ENCODE results near the gene SMIM31.

Gene SMIM31

DNA sequence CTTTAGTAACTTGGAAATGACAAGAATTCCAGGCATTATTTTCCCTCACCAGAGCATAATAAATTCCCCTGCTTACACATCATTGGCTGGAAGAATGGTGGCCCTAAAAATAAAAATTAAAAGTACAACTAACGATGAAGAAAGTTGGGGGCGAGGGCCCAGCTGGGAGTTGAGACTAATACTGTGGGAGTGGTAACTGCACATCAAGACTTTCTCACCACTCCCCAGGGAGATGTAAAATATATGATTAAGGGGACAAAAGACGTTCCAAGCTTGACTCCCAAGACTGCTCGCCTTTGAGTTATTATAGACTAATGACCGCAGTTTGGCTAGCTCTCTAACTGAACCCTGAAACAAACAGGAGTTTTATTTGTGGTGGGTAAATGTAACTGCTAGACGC lies 30.0 kb downstream of the SMIM31 start:
- no peak for DNase-seq (ENCODE audit: low spot score)

DNA sequence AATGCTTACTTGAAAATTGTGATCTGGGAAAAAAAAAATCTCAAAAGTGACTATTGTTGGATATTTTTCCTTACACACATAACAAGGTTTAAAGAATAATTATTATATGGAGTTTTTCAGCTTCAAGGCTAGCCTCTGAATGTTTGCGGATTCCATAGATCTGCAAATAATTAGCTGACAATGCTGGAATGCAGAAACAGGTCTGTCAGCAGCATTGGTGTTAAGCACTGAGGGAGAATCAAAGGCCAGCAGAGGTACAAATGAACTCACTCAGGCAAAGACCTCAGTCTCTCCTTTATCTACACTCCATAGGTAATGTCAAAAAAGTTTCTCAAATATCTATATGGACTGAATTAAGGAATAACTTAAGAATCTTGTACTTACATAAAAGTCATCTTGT lies 35.1 kb downstream of the SMIM31 start:
- no peak for DNase-seq (ENCODE audit: low spot score)

GRCh38 chr4:164790249-164790648 lies 36.3 kb downstream of the SMIM31 start:
- no peak for DNase-seq (ENCODE audit: low spot score)

- no peak for DNase-seq (ENCODE audit: low spot score)
Measured at GRCh38 chr4:164799410-164799809, 45.5 kb downstream of the SMIM31 start.

DNA sequence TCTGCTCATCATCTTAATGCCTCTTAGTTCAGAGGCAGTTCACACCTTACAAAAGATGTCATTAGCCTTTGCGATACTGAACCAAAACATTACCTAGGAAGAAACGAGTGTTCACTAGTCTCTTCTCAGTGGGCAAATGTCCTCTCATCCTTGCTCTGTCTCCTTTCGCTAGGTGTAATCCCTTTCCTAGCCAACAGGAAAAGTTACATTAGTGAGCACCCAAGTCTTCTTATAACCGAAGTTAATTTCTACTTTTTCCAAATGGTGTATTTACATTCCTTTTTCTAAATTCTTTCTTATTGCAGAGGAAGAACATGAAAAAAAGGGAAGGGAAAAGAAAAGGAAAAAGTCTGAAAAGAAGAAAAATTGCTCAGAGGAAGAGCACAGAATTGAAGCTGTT lies 46.9 kb downstream of the SMIM31 start:
- no peak for DNase-seq (ENCODE audit: low spot score)

- DNase-seq (ENCODE audit: low spot score), result no peak
Measured at GRCh38 chr4:164802301-164802901, 48.5 kb downstream of the SMIM31 start.

- DNase-seq (ENCODE audit: low spot score), result no peak
Measured at GRCh38 chr4:164803702-164804101, 49.8 kb downstream of the SMIM31 start.

GRCh38 chr4:164807611-164808010 lies 53.7 kb downstream of the SMIM31 start:
- no peak for DNase-seq (ENCODE audit: low spot score)

GRCh38 chr4:164813554-164813953 lies 59.6 kb downstream of the SMIM31 start:
- no peak for DNase-seq (ENCODE audit: low spot score)

DNA sequence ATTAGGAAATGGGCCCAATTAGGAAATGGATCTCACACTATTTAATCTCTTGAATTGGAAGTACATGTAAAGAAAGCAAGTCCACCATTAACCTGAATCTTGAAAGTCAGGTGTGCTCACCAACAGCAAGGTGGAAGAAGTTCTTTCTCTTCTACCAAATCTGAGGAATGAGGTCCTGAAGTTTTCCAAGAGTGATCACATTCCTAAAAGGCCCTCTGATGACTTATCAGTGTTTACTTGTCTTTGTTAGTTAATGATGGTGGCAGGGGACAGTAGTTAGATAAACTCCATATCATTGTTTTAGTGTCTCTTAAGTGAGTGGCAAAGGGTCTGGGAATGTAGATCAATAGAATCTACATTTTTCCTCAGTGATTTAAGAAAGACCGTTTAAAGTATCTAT lies 61.8 kb downstream of the SMIM31 start:
- no peak for DNase-seq (ENCODE audit: low spot score)

GRCh38 chr4:164819366-164819765 lies 65.4 kb downstream of the SMIM31 start:
- DNase-seq (ENCODE audit: low spot score), result no peak

GRCh38 chr4:164821711-164822110 lies 67.8 kb downstream of the SMIM31 start:
- DNase-seq (ENCODE audit: low spot score), result no peak

DNA sequence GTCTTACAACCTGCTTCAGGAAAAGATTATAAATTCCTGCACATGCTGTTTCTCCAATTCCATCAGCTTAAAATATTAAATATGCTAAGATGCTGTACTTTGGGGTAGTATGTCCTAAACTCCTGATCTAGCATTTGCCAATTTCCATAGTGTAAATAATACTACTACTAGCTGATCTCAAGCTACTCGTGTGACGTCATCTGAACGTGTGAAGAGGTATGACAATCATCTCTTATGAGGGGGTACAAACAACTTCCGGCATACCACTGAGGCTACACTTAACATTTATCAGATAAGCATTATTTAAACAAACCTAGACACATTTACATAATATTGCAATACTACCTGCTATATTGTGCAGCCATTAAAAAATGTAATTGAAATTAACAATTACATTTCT lies 70.7 kb downstream of the SMIM31 start:
- no peak for DNase-seq (ENCODE audit: low spot score)

DNA sequence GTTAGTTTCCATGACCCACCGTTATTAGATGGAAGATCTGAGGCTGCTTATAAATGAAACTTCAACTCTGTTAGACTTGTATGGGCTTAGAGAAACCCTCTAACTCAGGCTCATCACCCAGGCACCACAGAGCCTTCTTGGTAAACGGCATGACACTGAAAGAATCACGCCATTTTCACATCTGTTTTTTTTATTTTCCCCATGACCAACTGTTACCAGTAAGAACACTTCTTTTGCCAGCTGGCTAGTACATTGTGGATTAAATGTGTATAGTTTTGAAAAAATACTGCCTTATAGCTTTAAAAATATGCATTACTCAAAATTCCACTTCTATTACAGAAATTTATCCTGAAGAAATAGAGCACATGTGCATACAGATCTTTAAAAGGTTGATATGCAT lies 75.0 kb downstream of the SMIM31 start:
- DNase-seq (ENCODE audit: low spot score), result no peak

DNA sequence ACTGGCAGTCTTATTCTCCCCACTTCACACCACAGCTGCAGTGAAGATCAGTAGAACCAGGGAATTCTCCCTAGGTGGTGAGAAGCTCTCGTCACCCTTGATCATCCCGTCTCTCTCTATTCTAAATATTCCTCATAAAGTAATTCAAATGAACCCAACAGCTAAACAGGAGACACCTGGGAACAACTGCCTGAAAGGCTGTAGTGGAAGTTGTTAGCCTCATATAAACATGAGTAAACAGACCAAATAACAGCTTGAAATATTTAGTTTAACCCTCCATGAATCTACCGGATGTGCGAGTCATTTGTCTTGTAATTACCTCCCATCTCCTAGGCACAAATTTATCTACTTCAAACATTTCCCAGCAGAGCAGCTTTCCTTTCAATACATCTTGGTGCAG lies 92.6 kb downstream of the SMIM31 start:
- DNase-seq (ENCODE audit: low spot score), result no peak

DNA sequence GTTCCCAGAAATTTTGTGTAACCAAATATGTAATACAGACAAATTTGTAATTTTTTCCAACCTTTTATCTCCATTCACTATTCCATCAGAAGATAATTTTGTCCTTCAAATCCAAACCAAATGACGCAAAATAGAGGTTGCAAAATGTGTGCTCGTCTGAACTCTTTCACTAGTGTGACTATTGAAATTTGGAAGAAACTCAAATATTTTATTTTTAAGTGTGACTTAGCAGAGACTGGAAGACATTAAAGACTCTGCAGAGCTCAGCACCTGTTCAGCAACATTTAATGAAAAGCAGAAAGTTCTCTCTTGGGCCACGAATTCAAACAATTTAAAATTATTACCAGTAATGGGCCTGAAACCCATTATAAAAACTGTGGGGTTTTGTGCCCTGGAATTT lies 93.1 kb downstream of the SMIM31 start:
- DNase-seq (ENCODE audit: low spot score), result no peak

DNA sequence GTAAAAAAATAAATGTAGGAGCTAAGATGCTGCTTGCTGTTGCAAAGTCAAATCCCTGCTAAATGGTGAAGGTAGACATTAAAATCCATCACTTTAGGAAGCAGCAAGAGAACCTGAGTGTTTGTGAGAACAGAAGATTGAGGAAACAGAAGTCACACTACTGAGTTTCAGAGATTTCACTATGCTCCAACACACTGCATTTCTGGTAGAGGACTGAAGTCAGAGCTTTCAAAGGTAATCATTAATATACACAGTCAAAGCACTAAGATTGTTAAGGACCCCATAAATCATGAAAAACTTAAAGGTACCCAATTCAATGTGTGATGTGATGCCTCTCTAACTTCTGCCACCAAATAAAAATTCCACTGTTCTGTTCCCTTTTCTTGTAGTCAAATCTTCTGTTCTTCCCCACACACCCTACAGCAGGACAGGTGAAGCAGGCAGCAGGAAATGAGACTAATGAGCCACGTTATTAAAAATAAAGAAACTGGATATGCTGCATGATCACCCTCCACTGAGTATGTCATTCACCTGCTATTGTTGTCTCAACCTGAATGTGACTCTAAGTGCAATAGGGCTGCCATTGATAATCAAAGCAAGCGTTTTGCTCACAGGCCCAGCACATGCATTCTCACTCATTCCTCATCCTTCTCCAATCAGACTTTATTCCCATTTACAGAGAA lies 94.2 kb downstream of the SMIM31 start:
- no peak for DNase-seq (ENCODE audit: low spot score)
